GM19463 (cell line): ENCODE data around the gene SACS.

Source experiments
- ATAC-seq: cut with Tn5 transposase; IDR thresholded peaks from one replicate; pipeline ENCODE4 v1.9.1; 2021; ENCODE audit warnings: mild to moderate bottlenecking, moderate library complexity; ENCODE audit not compliant: unreplicated experiment

Gene SACS

GRCh38 chr13:23365652-23366051 is 67.8 kb downstream of the SACS start:
- no peak for ATAC-seq

GRCh38 chr13:23359882-23360281 is 73.6 kb downstream of the SACS start:
- ATAC-seq, result no peak

DNA sequence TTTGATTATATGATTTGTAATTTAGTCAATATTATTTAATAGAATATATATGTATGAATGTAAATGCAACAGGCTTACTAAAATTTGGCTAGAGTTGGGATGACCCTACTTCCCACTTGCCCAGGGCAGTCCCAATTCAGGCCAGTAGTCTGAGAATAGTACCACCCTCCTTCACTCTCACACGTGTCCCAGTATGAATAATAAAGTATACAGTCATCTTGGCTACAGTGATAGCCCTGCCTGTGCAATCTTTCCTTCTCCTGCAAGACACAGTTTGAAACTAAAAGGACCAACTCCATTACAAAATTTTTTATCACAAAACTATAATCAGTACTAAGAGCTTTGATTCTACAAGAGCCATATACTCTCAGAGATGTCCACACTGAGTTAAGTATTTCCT is 76.2 kb downstream of the SACS start:
- ATAC-seq, result no peak

- no peak for ATAC-seq
These were observed 77.1 kb downstream of the SACS start for GRCh38 chr13:23356368-23356767.

DNA sequence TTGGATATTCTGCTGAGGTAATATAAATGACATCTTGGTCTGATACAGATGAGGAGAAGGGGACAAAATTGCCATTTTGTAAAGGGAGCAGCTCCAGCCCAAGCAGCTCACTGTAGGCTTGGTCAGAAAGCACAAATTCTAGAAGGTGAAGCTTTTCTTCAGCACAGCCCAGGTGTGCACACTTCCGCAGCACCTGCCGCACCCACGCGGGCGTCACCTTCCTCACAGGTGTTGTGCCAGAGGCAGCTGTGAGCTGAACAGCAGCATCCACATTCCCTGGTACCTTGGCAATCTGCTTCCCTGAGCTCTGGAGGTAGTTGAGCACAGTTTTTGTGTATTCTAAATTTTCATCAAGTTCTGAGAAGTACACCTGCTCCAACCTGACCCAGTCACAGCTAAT is 79.0 kb downstream of the SACS start:
- ATAC-seq, result no peak

DNA sequence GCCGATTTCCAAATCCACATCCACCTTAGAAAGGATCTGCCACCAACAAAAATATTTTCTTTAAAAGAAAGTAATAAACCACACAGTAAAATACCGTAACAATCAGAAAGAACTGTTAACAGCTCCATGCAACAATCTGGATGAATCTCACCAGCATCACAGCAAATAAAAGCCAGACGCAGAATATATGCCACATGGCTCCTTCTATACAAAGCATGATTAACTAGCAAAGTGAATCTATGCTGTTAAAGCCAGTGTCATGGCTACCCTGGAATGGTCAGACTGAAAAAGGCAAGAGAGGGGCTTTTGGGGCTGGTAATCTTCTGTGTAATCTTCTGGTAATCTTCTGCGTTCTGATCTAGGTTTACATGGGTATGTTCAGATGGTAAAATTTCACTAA is 81.3 kb downstream of the SACS start:
- no peak for ATAC-seq

DNA sequence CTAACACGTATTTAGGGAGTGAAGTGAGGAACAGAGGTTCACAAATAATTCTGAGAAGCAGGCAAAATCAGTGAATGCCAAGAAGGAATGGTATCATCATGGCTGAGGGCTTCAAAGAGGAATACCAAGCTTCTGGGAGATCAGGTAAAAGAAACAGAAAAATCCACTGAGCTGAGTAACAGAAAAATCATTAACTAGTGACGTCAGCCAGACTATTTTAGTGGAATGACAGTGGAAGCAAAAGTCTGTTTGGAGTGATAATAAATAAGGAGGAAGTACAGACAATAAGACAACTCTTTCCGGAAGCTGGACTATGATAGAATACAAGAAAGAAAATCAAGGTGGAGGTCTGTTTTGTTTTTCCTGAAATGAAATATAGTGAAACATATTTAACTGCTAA is 83.5 kb downstream of the SACS start:
- no peak for ATAC-seq

GRCh38 chr13:23349161-23349897 is 84.2 kb downstream of the SACS start:
- no peak for ATAC-seq

DNA sequence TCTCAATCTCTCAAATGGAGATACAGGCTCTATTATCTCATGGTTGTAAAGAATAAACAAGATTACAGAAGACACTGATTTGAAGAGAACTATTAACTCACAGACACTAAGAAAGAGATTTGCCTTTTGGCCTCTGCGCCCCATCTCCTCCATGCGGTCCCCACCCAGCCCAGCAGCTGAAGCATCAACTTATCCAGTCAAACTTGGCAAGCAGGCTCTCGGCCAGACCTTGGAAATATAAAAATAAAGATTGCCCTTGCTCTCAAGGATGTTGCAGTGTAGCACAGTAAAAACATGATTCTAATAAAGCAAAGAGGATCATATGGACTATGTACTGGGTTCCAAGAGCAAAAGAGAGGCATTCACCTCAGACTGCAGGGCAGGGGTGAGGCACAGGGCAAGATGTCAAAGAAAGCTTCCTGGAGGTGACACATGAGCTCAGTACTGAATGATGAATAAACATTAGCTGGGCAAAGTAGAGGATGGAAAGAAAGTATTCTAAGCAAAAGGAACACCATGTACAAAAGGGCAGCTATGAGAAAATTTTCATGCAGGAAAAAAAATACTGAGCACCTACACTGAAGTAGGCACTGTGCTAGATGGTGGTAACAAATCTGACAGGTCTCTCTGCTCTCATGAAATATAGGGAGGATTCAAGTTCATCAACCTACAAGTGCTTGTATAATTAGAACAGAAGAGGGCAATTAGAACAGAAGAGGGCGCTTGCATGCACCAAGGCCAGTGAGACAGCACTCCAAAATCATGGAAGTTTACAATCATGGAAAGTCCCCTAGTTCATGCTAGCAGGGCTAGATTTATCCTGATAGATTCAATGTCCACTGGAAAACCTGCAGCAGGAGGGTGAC is 85.0 kb downstream of the SACS start:
- ATAC-seq, result no peak

DNA sequence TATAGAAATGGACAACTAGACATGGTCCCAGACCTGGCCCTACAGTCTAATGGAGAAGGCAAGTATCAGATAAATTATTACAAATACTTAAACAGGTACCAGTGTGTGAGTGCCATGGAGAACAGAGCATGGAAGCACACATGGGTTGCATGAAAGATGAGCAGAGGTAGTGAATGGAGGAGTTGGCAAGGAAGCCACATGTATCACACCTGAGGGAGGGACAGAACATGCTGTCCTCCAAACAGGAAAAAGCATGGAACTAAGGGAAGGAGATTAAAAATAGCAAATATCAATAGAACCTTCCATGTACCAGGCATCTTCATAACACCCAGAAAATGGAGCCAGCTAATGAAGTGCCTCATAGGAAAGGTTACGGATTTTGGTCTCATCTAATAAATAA is 85.9 kb downstream of the SACS start:
- no peak for ATAC-seq

GRCh38 chr13:23344931-23345595 is 88.4 kb downstream of the SACS start:
- ATAC-seq, result no peak

- no peak for ATAC-seq
These were observed 94.3 kb downstream of the SACS start for GRCh38 chr13:23339225-23339624.

- no peak for ATAC-seq
These were observed 103.1 kb downstream of the SACS start for GRCh38 chr13:23330356-23330755.

DNA sequence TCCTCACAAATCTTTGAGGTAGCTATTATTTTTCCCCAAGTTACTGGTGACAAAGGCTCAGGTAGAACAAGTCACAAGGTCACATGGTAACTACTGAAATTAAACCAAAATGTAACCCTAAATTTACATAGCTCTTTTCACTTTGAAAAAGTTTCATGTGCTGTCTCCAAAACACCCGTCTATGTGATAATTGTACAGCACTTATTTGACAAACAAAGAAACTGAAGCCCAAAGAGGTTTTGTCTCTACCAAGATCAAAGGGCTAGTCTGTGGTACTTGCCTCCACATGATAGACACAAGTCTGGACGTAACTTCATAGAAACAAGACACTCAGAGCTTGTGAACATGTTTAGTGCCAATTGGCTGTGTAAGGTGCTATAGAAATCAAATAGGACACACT is 108.3 kb downstream of the SACS start:
- peak; percentile 39 for ATAC-seq

GRCh38 chr13:23323946-23324709 is 109.4 kb downstream of the SACS start:
- no peak for ATAC-seq

DNA sequence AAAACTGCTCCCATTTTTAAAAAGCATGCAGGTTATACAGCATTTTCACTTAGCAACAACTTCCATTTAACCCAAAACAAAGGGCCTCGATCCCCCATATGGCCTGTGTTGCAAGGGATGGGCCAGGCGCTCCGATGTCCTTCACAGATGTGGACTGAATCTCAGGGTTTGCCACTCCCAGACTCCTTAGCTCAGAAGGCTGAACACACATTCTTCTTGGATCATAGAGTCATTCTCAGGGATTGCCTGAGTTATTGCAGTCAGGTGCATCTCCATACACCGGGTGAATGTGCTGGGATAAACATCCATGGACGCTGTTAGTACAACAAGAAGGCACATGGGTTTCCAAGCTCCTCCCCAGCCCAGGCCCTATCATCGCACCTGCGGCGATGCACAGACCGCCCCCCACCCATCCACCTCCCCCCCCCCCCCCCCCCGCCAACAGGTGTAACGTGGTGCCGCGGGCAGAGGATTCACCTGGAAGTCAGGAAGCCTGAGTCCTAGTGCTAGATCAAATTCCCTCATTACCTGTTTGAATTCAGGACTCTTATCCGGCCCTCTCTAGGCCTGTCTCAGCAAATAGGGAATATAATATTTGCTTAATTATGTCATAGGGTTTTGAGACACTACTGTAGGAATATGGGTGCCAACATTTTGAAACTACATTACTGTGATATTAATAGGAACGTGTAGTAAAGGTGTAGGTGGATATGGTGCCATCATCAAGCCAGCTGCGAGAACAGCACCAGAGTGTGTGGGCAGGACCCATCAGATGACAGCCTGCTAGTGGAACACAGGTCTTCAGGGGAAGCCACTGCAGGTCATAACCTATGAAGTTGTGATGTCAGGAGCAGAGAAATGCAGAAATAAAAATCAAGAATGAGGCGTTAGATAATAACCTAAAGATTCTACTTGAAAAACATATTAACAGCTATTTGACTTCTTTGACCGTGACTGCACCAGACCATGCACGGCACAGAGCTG is 110.9 kb downstream of the SACS start:
- peak; percentile 29 for ATAC-seq

- ATAC-seq, result peak; percentile 78
These were observed 111.8 kb downstream of the SACS start for GRCh38 chr13:23321535-23322241.

- ATAC-seq, result peak; percentile 13
These were observed 112.5 kb downstream of the SACS start for GRCh38 chr13:23320926-23321534.

DNA sequence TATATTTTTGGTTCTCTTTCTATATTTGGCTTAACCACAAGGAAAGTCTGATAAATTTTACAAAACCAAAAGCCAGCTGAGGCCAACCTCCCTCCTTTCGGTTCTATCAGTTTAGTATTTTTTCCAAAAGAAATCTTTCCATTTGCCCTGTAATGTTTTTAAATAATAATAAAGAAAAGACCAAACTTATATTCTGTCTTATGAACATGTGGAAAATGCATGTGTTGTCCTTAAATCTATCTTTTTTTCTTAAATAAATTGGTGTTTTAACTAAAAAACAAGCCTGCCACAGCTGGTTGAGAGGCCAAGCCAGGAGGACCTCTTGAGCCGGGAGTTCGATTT is 113.6 kb downstream of the SACS start:
- no peak for ATAC-seq
